ENCODE data around the gene TRPM6. TPM values are rescaled to one million over a fixed set of nuclear protein-coding genes. Genes with fewer than 3 reads are reported as not detected.
"Not testable (repeated sequence)": the region's sequence is repeated elsewhere in the genome, so short reads cannot be mapped to it uniquely, and the experiment has no call there.

TRPM6 gene
- total RNA-seq, 1 donor from 2014 or later = 1.9 TPM

DNA sequence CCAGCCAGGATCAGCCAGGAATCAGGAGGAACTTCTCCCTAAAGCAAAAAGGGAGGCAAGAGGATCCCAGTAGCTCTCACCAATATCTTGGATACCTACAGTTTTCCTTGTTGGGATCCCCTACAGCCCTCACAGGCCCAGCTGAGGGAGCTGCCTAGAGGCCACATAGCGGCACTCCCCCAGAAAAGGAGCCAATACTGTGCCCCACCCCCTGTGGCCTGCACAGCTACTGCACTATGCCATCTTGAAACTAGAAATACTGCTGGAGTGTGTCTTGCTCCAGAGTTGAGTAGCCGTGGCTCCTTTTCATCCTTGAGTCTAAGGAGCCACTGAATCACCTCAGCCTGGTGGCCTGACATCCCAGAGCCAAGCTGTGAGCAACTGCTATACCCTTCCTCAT is 22.3 kb upstream of the TRPM6 start:
- Mint-ChIP-seq H3K9me3 (ENCODE audit: unreplicated experiment) (no peaks in the 10 kb centered on the region), H3K27me3 (ENCODE audit: unreplicated experiment) (no peaks in the 10 kb centered on the region), H3K27ac (ENCODE audit: unreplicated experiment) (no peak overlapping the region), H3K4me1 (ENCODE audit: unreplicated experiment) (no peaks in the 10 kb centered on the region), H3K4me3 (ENCODE audit: unreplicated experiment) (no peak overlapping the region), H3K36me3 (ENCODE audit: low read depth, unreplicated experiment) (no peaks in the 10 kb centered on the region)
- no peak for DNase-seq (ENCODE audit: low spot score)
- TF ChIP-seq, protein P1, sequence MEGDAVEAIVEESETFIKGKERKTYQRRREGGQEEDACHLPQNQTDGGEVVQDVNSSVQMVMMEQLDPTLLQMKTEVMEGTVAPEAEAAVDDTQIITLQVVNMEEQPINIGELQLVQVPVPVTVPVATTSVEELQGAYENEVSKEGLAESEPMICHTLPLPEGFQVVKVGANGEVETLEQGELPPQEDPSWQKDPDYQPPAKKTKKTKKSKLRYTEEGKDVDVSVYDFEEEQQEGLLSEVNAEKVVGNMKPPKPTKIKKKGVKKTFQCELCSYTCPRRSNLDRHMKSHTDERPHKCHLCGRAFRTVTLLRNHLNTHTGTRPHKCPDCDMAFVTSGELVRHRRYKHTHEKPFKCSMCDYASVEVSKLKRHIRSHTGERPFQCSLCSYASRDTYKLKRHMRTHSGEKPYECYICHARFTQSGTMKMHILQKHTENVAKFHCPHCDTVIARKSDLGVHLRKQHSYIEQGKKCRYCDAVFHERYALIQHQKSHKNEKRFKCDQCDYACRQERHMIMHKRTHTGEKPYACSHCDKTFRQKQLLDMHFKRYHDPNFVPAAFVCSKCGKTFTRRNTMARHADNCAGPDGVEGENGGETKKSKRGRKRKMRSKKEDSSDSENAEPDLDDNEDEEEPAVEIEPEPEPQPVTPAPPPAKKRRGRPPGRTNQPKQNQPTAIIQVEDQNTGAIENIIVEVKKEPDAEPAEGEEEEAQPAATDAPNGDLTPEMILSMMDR (IDR thresholded peaks at IDR 0.05; ENCODE audit: unreplicated experiment) = no peak

DNA sequence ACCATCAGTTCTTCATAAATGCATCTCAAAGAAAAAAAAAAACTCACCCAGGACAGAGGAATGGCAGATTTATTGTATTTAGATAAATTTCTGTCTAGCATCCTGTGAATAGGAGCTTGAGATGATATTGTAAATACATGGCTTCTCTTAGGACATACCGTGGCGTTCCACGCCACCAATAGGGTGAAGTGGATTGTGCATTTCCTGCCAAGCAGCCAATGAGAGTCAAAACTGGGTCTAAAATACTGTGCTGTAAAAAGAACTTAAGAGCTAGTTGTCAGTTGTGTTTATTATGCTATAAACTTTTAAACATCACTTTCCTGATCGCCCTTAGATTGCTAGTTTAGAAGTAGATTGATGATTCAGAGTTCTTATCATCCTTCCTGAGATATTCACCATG is 20.9 kb upstream of the TRPM6 start:
- H3K9me3 Mint-ChIP-seq (ENCODE audit: unreplicated experiment) = no peaks in the 10 kb centered on the region
- H3K36me3 Mint-ChIP-seq (ENCODE audit: low read depth, unreplicated experiment) = no peaks in the 10 kb centered on the region
- no peak overlapping the region for H3K27ac Mint-ChIP-seq (ENCODE audit: unreplicated experiment)
- no peak for DNase-seq (ENCODE audit: low spot score)
- H3K27me3 Mint-ChIP-seq (ENCODE audit: unreplicated experiment) = no peaks in the 10 kb centered on the region
- no peak overlapping the region for H3K4me3 Mint-ChIP-seq (ENCODE audit: unreplicated experiment)
- TF ChIP-seq, protein P1 (IDR thresholded peaks at IDR 0.05; ENCODE audit: unreplicated experiment) = no peak
- no peaks in the 10 kb centered on the region for H3K4me1 Mint-ChIP-seq (ENCODE audit: unreplicated experiment)

- Mint-ChIP-seq H3K36me3 (ENCODE audit: low read depth, unreplicated experiment) (no peaks in the 10 kb centered on the region), H3K9me3 (ENCODE audit: unreplicated experiment) (no peaks in the 10 kb centered on the region), H3K4me1 (ENCODE audit: unreplicated experiment) (no peaks in the 10 kb centered on the region), H3K27ac (ENCODE audit: unreplicated experiment) (no peak overlapping the region), H3K27me3 (ENCODE audit: unreplicated experiment) (no peaks in the 10 kb centered on the region), H3K4me3 (ENCODE audit: unreplicated experiment) (no peak overlapping the region)
- TF ChIP-seq, protein P1 (IDR thresholded peaks at IDR 0.05; ENCODE audit: unreplicated experiment) = no peak
- DNase-seq (ENCODE audit: low spot score) = no peak
Observed at GRCh38 chr9:74907085-74907484, 19.4 kb upstream of the TRPM6 start.

- no peaks in the 10 kb centered on the region for H3K9me3 Mint-ChIP-seq (ENCODE audit: unreplicated experiment)
- no peak overlapping the region for H3K4me3 Mint-ChIP-seq (ENCODE audit: unreplicated experiment)
Observed at GRCh38 chr9:74901001-74901400, 13.3 kb upstream of the TRPM6 start.

GRCh38 chr9:74888449-74888848 is 728 bp upstream of the TRPM6 start:
- H3K4me3 Mint-ChIP-seq (ENCODE audit: unreplicated experiment) = peak overlapping the region; percentile 68
- H3K9me3 Mint-ChIP-seq (ENCODE audit: unreplicated experiment); DNase-seq (ENCODE audit: low spot score); H3K27ac Mint-ChIP-seq (ENCODE audit: unreplicated experiment); H3K4me1 Mint-ChIP-seq (ENCODE audit: unreplicated experiment); H3K27me3 Mint-ChIP-seq (ENCODE audit: unreplicated experiment); H3K36me3 Mint-ChIP-seq (ENCODE audit: low read depth, unreplicated experiment): not testable (repeated sequence)

More at GRCh38 chr9:74901001-74901400, 13.3 kb upstream of the TRPM6 start:
- Mint-ChIP-seq H3K4me1 (ENCODE audit: unreplicated experiment) (no peaks in the 10 kb centered on the region), H3K27me3 (ENCODE audit: unreplicated experiment) (no peaks in the 10 kb centered on the region), H3K36me3 (ENCODE audit: low read depth, unreplicated experiment) (no peaks in the 10 kb centered on the region), H3K27ac (ENCODE audit: unreplicated experiment) (no peak overlapping the region)
- DNase-seq (ENCODE audit: low spot score) = no peak
- TF ChIP-seq, protein P1 (IDR thresholded peaks at IDR 0.05; ENCODE audit: unreplicated experiment) = no peak

GRCh38 chr9:74887981-74888370 is 255 bp upstream of the TRPM6 start:
- no peaks in the 10 kb centered on the region for H3K36me3 Mint-ChIP-seq (ENCODE audit: low read depth, unreplicated experiment)
- DNase-seq (ENCODE audit: low spot score) = no peak
- no peaks in the 10 kb centered on the region for H3K27me3 Mint-ChIP-seq (ENCODE audit: unreplicated experiment)
- H3K4me3 Mint-ChIP-seq (ENCODE audit: unreplicated experiment) = peak overlapping the region; percentile 93
- no peaks in the 10 kb centered on the region for H3K9me3 Mint-ChIP-seq (ENCODE audit: unreplicated experiment)
- TF ChIP-seq, protein P1 (IDR thresholded peaks at IDR 0.05; ENCODE audit: unreplicated experiment) = no peak
- H3K27ac Mint-ChIP-seq (ENCODE audit: unreplicated experiment) = no peak overlapping the region
- H3K4me1 Mint-ChIP-seq (ENCODE audit: unreplicated experiment) = no peaks in the 10 kb centered on the region
